Astrocyte (in vitro differentiated cells and primary cell): ENCODE measurements around the gene CELA2A.
"Not testable (repeated sequence)": the region's sequence is repeated elsewhere in the genome, so short reads cannot be mapped to it uniquely, and the experiment has no call there.

ENCODE experiments used
- CTCF ChIP-seq: IDR thresholded peaks from 2 replicates; pipeline ENCODE4 v1.5.1; 2011; ENCODE audit warnings: low read depth, mild to moderate bottlenecking, inconsistent platforms, low read length, moderate library complexity; ENCODE audit not compliant: insufficient read depth
- EZH2 ChIP-seq: IDR thresholded peaks from 2 replicates; pipeline ENCODE4 v1.6.1; 2012; ENCODE audit warnings: mild to moderate bottlenecking, low read length, inconsistent platforms; ENCODE audit not compliant: insufficient read depth

DNA sequence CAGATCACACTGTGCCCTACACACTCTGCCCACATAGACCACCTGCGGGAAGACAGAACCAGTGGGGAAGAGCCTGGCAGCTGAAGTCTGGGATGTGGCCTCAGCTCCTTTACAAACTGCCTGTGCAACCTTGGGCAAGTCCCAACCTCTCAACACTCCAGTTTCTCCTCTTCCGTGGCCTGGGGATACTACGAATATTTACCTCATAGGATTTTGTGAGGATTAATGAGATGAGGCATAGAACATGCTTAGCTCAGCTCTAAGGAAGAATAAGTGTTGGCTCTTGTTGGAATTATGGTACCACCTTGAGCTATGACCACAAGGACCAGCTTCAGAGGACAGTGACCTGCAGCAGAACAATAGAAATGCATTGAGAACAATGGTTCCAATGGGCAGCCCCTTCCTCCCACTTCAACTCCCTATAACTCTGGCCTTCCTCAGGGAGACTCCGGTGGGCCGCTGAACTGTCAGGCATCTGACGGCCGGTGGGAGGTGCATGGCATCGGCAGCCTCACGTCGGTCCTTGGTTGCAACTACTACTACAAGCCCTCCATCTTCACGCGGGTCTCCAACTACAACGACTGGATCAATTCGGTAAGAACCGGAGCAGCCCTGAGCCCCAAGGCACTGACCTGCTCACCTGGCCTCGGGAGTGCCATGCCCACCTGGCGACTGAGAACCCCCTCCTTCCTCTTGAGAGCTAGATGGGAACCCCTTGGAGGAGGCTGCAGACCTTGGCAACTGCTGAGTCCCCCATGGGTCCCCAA lies 30.5 kb downstream of the CELA2A start:
- not testable (repeated sequence) for TF ChIP-seq CTCF, EZH2
